DOHH2 (cell line): Measurements from ENCODE around the gene ADCY10.

Source experiments
- H3F3A ChIP-seq: fragments of 200-600 bp; sonication (generic), shearing (Covaris generic); 2 replicates; pipeline ENCODE4 v1.6.0; 2016; ENCODE audit warnings: antibody characterized with exemption, mild to moderate bottlenecking; ENCODE audit not compliant: control insufficient read depth, insufficient read depth
- H3K27ac ChIP-seq: fragments of 200-600 bp; sonication (generic); 2 replicates; pipeline ENCODE4 v1.5.1; 2014; ENCODE audit warnings: low read depth, mild to moderate bottlenecking, low read length, moderate library complexity
- H3K27me3 ChIP-seq: fragments of 200-600 bp; sonication (generic); 2 replicates; pipeline ENCODE4 v1.6.1; 2014; ENCODE audit warnings: mild to moderate bottlenecking, low read length, mixed read lengths; ENCODE audit not compliant: control insufficient read depth
- H3K36me3 ChIP-seq: fragments of 200-600 bp; sonication (generic); 2 replicates; pipeline ENCODE4 v1.6.1; 2014; ENCODE audit warnings: mild to moderate bottlenecking, low read length, moderate library complexity, mixed read lengths; ENCODE audit not compliant: control insufficient read depth
- H3K4me1 ChIP-seq: fragments of 200-600 bp; sonication (generic); 2 replicates; pipeline ENCODE4 v1.6.1; 2014; ENCODE audit warnings: mild to moderate bottlenecking, low read length, mixed read lengths; ENCODE audit not compliant: control insufficient read depth
- H3K4me2 ChIP-seq: fragments of 200-600 bp; sonication (generic); 2 replicates; pipeline ENCODE4 v1.6.0; 2014; ENCODE audit warnings: mild to moderate bottlenecking, low read length, moderate library complexity
- H3K4me3 ChIP-seq: fragments of 200-600 bp; sonication (generic); 2 replicates; pipeline ENCODE4 v1.5.1; 2014; ENCODE audit warnings: mild to moderate bottlenecking, low read length, mixed read lengths
- H3K79me2 ChIP-seq: fragments of 200-600 bp; sonication (generic); 2 replicates; pipeline ENCODE4 v1.6.1; 2014; ENCODE audit warnings: mild to moderate bottlenecking, low read length, mixed read lengths; ENCODE audit not compliant: control insufficient read depth
- H3K9me2 ChIP-seq: fragments of 200-600 bp; sonication (generic); replicated peaks from 2 replicates; pipeline ENCODE4 v1.6.1; 2014; ENCODE audit warnings: mild to moderate bottlenecking, low read length, mixed read lengths; ENCODE audit not compliant: control insufficient read depth
- H3K9me3 ChIP-seq: fragments of 200-600 bp; sonication (generic); 2 replicates; pipeline ENCODE4 v1.6.1; 2014; ENCODE audit warnings: antibody characterized with exemption, low read length, mixed read lengths; ENCODE audit not compliant: control insufficient read depth, insufficient read depth
- H4K20me1 ChIP-seq: fragments of 200-600 bp; sonication (generic); 2 replicates; pipeline ENCODE4 v1.6.0; 2014; ENCODE audit warnings: low read depth, mild to moderate bottlenecking, antibody characterized with exemption, low read length, moderate library complexity; ENCODE audit not compliant: control insufficient read depth, insufficient read depth
- EZH2phosphoT487 ChIP-seq: fragments of 200-600 bp; sonication (generic); IDR thresholded peaks from 2 replicates; pipeline ENCODE4 v1.6.1; 2017; ENCODE audit warnings: borderline replicate concordance, mild to moderate bottlenecking, antibody characterized with exemption, low read length, moderate library complexity, mixed read lengths
- TF ChIP-seq, protein P1 (sequence below): fragments of 200-600 bp; sonication (generic); IDR thresholded peaks from one replicate; pipeline ENCODE4 v1.5.1; 2014; ENCODE audit warnings: antibody characterized with exemption, mild to moderate bottlenecking, low read depth, low read length; ENCODE audit not compliant: poor library complexity, severe bottlenecking

The ADCY10 gene

DNA sequence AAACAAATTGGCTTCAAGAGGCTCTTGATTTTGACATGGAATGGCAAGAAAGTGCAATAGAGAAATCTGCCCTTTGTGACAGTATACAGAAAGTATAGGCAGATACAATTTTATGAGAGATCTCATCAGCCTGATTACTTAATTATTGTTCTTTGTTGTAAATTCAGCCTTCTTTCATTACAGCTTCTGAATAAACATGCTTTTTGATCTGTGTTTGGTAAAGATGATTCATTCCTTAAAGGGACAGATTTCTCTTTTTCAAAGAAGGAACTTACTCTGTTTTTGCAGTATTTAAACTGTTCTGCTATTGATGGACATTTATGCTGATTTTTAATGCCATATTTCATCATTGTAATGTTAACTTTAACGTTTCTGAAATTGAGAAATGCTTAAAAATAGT lies 36.6 kb upstream of the ADCY10 start:
- no peaks in the 10 kb centered on the region for H3K27me3 ChIP-seq
- no peak overlapping the region for H3K27ac ChIP-seq
- no peaks in the 10 kb centered on the region for H3K9me2 ChIP-seq
- no peaks in the 10 kb centered on the region for H3K4me1 ChIP-seq
- H3F3A ChIP-seq, result no peaks in the 10 kb centered on the region
- TF ChIP-seq EZH2phosphoT487, result no peak
- TF ChIP-seq, protein P1, sequence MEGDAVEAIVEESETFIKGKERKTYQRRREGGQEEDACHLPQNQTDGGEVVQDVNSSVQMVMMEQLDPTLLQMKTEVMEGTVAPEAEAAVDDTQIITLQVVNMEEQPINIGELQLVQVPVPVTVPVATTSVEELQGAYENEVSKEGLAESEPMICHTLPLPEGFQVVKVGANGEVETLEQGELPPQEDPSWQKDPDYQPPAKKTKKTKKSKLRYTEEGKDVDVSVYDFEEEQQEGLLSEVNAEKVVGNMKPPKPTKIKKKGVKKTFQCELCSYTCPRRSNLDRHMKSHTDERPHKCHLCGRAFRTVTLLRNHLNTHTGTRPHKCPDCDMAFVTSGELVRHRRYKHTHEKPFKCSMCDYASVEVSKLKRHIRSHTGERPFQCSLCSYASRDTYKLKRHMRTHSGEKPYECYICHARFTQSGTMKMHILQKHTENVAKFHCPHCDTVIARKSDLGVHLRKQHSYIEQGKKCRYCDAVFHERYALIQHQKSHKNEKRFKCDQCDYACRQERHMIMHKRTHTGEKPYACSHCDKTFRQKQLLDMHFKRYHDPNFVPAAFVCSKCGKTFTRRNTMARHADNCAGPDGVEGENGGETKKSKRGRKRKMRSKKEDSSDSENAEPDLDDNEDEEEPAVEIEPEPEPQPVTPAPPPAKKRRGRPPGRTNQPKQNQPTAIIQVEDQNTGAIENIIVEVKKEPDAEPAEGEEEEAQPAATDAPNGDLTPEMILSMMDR, result no peak
- no peaks in the 10 kb centered on the region for H4K20me1 ChIP-seq
- peaks cover 58% of the 10 kb centered on the region for H3K79me2 ChIP-seq
- no peak overlapping the region for H3K4me3 ChIP-seq
- H3K9me3 ChIP-seq, result no peaks in the 10 kb centered on the region
- H3K4me2 ChIP-seq, result no peak overlapping the region
- peaks cover 19% of the 10 kb centered on the region for H3K36me3 ChIP-seq

GRCh38 chr1:167949785-167950184 lies 35.9 kb upstream of the ADCY10 start:
- no peaks in the 10 kb centered on the region for H3K4me1 ChIP-seq
- H3K9me3 ChIP-seq, result no peaks in the 10 kb centered on the region
- H3K4me2 ChIP-seq, result no peak overlapping the region
- H4K20me1 ChIP-seq, result no peaks in the 10 kb centered on the region
- H3F3A ChIP-seq, result no peaks in the 10 kb centered on the region
- H3K9me2 ChIP-seq, result no peaks in the 10 kb centered on the region
- no peak overlapping the region for H3K27ac ChIP-seq
- TF ChIP-seq, protein P1, result no peak
- TF ChIP-seq EZH2phosphoT487, result no peak
- no peak overlapping the region for H3K4me3 ChIP-seq
- H3K36me3 ChIP-seq, result peaks cover 16% of the 10 kb centered on the region
- no peaks in the 10 kb centered on the region for H3K27me3 ChIP-seq
- peaks cover 66% of the 10 kb centered on the region for H3K79me2 ChIP-seq

DNA sequence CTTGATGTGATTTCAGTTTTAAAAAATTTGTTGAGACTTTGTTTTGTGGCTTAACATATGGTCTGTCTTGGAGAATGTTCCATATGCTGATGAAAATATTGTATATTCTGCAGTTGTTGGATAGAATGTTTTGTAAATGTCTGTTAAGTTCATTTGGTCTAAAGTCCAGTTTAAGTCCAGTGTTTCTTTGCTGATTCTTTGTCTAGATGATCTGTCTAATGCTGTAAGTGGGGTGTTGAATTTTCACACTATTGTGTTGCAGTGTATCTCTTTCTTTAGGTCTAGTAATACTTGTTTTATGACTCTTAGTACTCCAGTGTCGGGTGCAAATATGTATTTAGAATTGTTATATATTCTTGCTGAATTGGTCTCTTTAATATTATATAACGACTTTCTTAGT lies 33.8 kb upstream of the ADCY10 start:
- Histone ChIP-seq H4K20me1 (no peaks in the 10 kb centered on the region), H3K4me1 (no peaks in the 10 kb centered on the region), H3K9me3 (0 out of 2 replicates have a peak, but pooled peaks cover 2% of the 10 kb centered on the region), H3K36me3 (peaks cover 10% of the 10 kb centered on the region), H3K27ac (no peak overlapping the region), H3K4me2 (no peak overlapping the region), H3K4me3 (no peak overlapping the region), H3K79me2 (peaks cover 87% of the 10 kb centered on the region), H3K9me2 (no peaks in the 10 kb centered on the region), H3F3A (no peaks in the 10 kb centered on the region), H3K27me3 (no peaks in the 10 kb centered on the region)
- TF ChIP-seq, protein P1, result no peak
- TF ChIP-seq EZH2phosphoT487, result no peak

GRCh38 chr1:167943541-167943940 lies 29.6 kb upstream of the ADCY10 start:
- no peak overlapping the region for H3K4me3 ChIP-seq
- no peak overlapping the region for H3K4me2 ChIP-seq
- H3K36me3 ChIP-seq, result peaks cover 11% of the 10 kb centered on the region
- no peaks in the 10 kb centered on the region for H4K20me1 ChIP-seq
- H3K27me3 ChIP-seq, result no peaks in the 10 kb centered on the region
- H3K4me1 ChIP-seq, result peaks cover 2% of the 10 kb centered on the region
- 0 out of 2 replicates have a peak, but pooled peaks cover 2% of the 10 kb centered on the region for H3K9me3 ChIP-seq
- no peak for TF ChIP-seq EZH2phosphoT487
- TF ChIP-seq, protein P1, result no peak
- H3K27ac ChIP-seq, result no peak overlapping the region
- no peaks in the 10 kb centered on the region for H3K9me2 ChIP-seq
- H3K79me2 ChIP-seq, result peaks cover 100% of the 10 kb centered on the region
- H3F3A ChIP-seq, result peaks cover 4% of the 10 kb centered on the region; the same call in 1 of the 2 replicates
